ENCODE results near the gene RAPGEF6.
"Not testable (repeated sequence)": the region's sequence is repeated elsewhere in the genome, so short reads cannot be mapped to it uniquely, and the experiment has no call there.

Gene RAPGEF6

DNA sequence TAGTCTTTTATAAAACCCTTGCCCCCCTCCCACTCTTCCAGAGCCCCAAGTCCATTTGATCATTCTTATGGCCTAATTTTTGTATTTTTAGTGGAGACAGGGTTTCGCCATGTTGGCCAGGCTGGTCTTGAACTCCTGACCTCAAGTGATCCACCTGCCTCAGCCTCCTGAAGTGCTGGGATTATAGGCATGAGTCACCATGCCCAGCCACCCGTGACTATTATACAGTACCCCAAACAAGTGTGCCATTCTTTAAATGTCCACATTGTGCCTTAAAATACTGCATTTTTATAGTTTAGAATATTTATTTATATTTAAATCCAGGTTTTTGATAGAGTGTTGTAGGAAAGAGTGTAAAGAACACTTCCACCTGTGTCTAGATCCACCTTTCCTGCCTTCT lies 254.8 kb downstream of the RAPGEF6 start:
- H3K27ac ChIP-seq (ENCODE audit: low read depth, low read length), result peak overlapping the region; percentile 95
- H3K9me3 ChIP-seq (ENCODE audit: control insufficient read depth in 5 of 5, low read length in 5 of 5); H3K36me3 ChIP-seq (ENCODE audit: control insufficient read depth in 5 of 5, insufficient read depth in 5 of 5, low read length in 5 of 5); H3K4me3 ChIP-seq (ENCODE audit: low read depth in 1 of 5, low read length in 5 of 5); H3K27me3 ChIP-seq (ENCODE audit: control insufficient read depth in 5 of 5, insufficient read depth in 4 of 5, low read length in 5 of 5): not testable (repeated sequence)
- peaks cover 6 to 49% (median 41%) of the 10 kb centered on the region in 5 donors for H3K4me1 ChIP-seq (ENCODE audit: control insufficient read depth in 5 of 5, insufficient read depth in 5 of 5, low read length in 5 of 5)
- H3K9ac ChIP-seq (ENCODE audit: low read length in 5 of 5), result peak overlapping the region in 3 of 5 donors; percentile 1 to 63 (median 48)

- Histone ChIP-seq H3K9ac (ENCODE audit: low read length in 5 of 5) (peak overlapping the region in 3 of 5 donors; percentile 42 to 65 (median 48)), H3K4me1 (ENCODE audit: control insufficient read depth in 5 of 5, insufficient read depth in 5 of 5, low read length in 5 of 5) (peaks cover 6 to 49% (median 41%) of the 10 kb centered on the region in 5 donors), H3K4me3 (ENCODE audit: low read depth in 1 of 5, low read length in 5 of 5) (no peak overlapping the region), H3K36me3 (ENCODE audit: control insufficient read depth in 5 of 5, insufficient read depth in 5 of 5, low read length in 5 of 5) (no peaks in the 10 kb centered on the region), H3K27ac (ENCODE audit: low read depth, low read length) (peak overlapping the region; percentile 95), H3K9me3 (ENCODE audit: control insufficient read depth in 5 of 5, low read length in 5 of 5) (no peaks in the 10 kb centered on the region), H3K27me3 (ENCODE audit: control insufficient read depth in 5 of 5, insufficient read depth in 4 of 5, low read length in 5 of 5) (no peaks in the 10 kb centered on the region)
Measured at GRCh38 chr5:131379723-131380122, 255.3 kb downstream of the RAPGEF6 start.

GRCh38 chr5:131378721-131379541 lies 256.1 kb downstream of the RAPGEF6 start:
- Histone ChIP-seq H3K9me3 (ENCODE audit: control insufficient read depth in 5 of 5, low read length in 5 of 5) (no peaks in the 10 kb centered on the region), H3K9ac (ENCODE audit: low read length in 5 of 5) (peak overlapping the region in 4 of 5 donors; percentile 28 to 65 (median 49)), H3K4me1 (ENCODE audit: control insufficient read depth in 5 of 5, insufficient read depth in 5 of 5, low read length in 5 of 5) (peaks cover 6 to 49% (median 41%) of the 10 kb centered on the region in 5 donors), H3K4me3 (ENCODE audit: low read depth in 1 of 5, low read length in 5 of 5) (no peak overlapping the region), H3K27me3 (ENCODE audit: control insufficient read depth in 5 of 5, insufficient read depth in 4 of 5, low read length in 5 of 5) (no peaks in the 10 kb centered on the region), H3K27ac (ENCODE audit: low read depth, low read length) (peak overlapping the region; percentile 95), H3K36me3 (ENCODE audit: control insufficient read depth in 5 of 5, insufficient read depth in 5 of 5, low read length in 5 of 5) (no peaks in the 10 kb centered on the region)

GRCh38 chr5:131377785-131378325 lies 257.2 kb downstream of the RAPGEF6 start:
- Histone ChIP-seq H3K4me1 (ENCODE audit: control insufficient read depth in 5 of 5, insufficient read depth in 5 of 5, low read length in 5 of 5) (peaks cover 6 to 46% (median 37%) of the 10 kb centered on the region in 5 donors), H3K4me3 (ENCODE audit: low read depth in 1 of 5, low read length in 5 of 5) (no peak overlapping the region), H3K9ac (ENCODE audit: low read length in 5 of 5) (peak overlapping the region in 2 of 5 donors; percentile 5 to 26), H3K9me3 (ENCODE audit: control insufficient read depth in 5 of 5, low read length in 5 of 5) (no peaks in the 10 kb centered on the region), H3K27me3 (ENCODE audit: control insufficient read depth in 5 of 5, insufficient read depth in 4 of 5, low read length in 5 of 5) (no peaks in the 10 kb centered on the region), H3K27ac (ENCODE audit: low read depth, low read length) (peak overlapping the region; percentile 95), H3K36me3 (ENCODE audit: control insufficient read depth in 5 of 5, insufficient read depth in 5 of 5, low read length in 5 of 5) (no peaks in the 10 kb centered on the region)

DNA sequence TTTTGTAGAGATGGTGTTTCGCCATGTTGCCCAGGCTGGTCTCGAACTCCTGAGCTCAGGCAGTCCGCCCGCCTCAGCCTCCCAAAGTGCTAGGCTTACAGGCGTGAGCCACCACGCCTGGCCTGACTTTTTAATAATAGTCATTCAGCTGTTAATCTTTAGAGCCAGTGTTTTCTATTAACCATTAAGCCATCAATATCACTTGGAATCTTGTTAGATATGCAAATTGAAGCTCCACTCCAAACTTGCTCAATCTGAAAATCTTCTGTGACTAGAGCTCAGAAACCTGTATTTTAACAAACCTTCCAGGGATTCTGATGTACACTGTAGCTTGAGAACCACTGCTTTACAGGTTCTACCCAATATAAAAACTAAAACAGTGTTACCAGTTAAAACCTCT lies 257.7 kb downstream of the RAPGEF6 start:
- Histone ChIP-seq H3K36me3 (ENCODE audit: control insufficient read depth in 5 of 5, insufficient read depth in 5 of 5, low read length in 5 of 5) (no peaks in the 10 kb centered on the region), H3K9me3 (ENCODE audit: control insufficient read depth in 5 of 5, low read length in 5 of 5) (no peaks in the 10 kb centered on the region), H3K27ac (ENCODE audit: low read depth, low read length) (peak overlapping the region; percentile 95), H3K4me1 (ENCODE audit: control insufficient read depth in 5 of 5, insufficient read depth in 5 of 5, low read length in 5 of 5) (peaks cover 6 to 43% (median 34%) of the 10 kb centered on the region in 5 donors), H3K4me3 (ENCODE audit: low read depth in 1 of 5, low read length in 5 of 5) (no peak overlapping the region), H3K9ac (ENCODE audit: low read length in 5 of 5) (no peak overlapping the region), H3K27me3 (ENCODE audit: control insufficient read depth in 5 of 5, insufficient read depth in 4 of 5, low read length in 5 of 5) (no peaks in the 10 kb centered on the region)

GRCh38 chr5:131375351-131375750 lies 259.7 kb downstream of the RAPGEF6 start:
- Histone ChIP-seq H3K4me3 (ENCODE audit: low read depth in 1 of 5, low read length in 5 of 5) (no peak overlapping the region), H3K36me3 (ENCODE audit: control insufficient read depth in 5 of 5, insufficient read depth in 5 of 5, low read length in 5 of 5) (no peaks in the 10 kb centered on the region), H3K27ac (ENCODE audit: low read depth, low read length) (no peak overlapping the region), H3K27me3 (ENCODE audit: control insufficient read depth in 5 of 5, insufficient read depth in 4 of 5, low read length in 5 of 5) (no peaks in the 10 kb centered on the region), H3K9ac (ENCODE audit: low read length in 5 of 5) (no peak overlapping the region), H3K4me1 (ENCODE audit: control insufficient read depth in 5 of 5, insufficient read depth in 5 of 5, low read length in 5 of 5) (peaks cover 3 to 26% (median 17%) of the 10 kb centered on the region in 5 donors), H3K9me3 (ENCODE audit: control insufficient read depth in 5 of 5, low read length in 5 of 5) (no peaks in the 10 kb centered on the region)

All from subcutaneous abdominal adipose tissue (tissue), 5 donors.